Measurements from ENCODE around the gene FAM8A1.

DNA sequence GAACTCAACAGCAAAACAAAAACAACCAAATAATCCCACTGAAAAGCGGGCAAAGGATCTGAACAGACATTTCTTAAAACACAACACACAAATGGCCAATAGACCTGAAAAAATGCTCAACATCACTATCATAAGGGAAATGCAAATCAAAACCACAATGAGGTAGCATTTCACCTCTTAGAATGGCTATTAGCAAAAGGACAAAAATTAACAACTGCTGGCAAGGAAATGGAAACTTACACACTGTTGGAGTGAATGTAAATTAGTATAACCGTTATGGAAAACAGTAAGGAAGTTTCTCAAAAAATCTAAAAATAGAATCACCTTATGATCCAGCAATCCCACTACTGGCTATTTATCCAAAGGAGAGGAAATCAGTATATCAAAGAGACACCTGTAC, 20.9 kb downstream of the FAM8A1 start:
- TF ChIP-seq, protein P1, sequence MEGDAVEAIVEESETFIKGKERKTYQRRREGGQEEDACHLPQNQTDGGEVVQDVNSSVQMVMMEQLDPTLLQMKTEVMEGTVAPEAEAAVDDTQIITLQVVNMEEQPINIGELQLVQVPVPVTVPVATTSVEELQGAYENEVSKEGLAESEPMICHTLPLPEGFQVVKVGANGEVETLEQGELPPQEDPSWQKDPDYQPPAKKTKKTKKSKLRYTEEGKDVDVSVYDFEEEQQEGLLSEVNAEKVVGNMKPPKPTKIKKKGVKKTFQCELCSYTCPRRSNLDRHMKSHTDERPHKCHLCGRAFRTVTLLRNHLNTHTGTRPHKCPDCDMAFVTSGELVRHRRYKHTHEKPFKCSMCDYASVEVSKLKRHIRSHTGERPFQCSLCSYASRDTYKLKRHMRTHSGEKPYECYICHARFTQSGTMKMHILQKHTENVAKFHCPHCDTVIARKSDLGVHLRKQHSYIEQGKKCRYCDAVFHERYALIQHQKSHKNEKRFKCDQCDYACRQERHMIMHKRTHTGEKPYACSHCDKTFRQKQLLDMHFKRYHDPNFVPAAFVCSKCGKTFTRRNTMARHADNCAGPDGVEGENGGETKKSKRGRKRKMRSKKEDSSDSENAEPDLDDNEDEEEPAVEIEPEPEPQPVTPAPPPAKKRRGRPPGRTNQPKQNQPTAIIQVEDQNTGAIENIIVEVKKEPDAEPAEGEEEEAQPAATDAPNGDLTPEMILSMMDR (conservative IDR thresholded peaks at IDR 0.05; ENCODE audit: low read length), result no peak
- no peak for TF ChIP-seq EZH2phosphoT487 (IDR thresholded peaks at IDR 0.05; ENCODE audit: borderline replicate concordance, low read depth, low read length)

Data from OCI-LY7 (cell line).